ENCODE data around the gene ZFAND2A. TPM values are rescaled to one million over a fixed set of nuclear protein-coding genes. Genes with fewer than 3 reads are reported as not detected.
A peak's percentile ranks its signal among the peaks of the same experiment; 100 is the strongest.

The ZFAND2A gene
- total RNA-seq, 4 donors from 2014 or later, result 17.4 to 39.4 (median 21.8) TPM

DNA sequence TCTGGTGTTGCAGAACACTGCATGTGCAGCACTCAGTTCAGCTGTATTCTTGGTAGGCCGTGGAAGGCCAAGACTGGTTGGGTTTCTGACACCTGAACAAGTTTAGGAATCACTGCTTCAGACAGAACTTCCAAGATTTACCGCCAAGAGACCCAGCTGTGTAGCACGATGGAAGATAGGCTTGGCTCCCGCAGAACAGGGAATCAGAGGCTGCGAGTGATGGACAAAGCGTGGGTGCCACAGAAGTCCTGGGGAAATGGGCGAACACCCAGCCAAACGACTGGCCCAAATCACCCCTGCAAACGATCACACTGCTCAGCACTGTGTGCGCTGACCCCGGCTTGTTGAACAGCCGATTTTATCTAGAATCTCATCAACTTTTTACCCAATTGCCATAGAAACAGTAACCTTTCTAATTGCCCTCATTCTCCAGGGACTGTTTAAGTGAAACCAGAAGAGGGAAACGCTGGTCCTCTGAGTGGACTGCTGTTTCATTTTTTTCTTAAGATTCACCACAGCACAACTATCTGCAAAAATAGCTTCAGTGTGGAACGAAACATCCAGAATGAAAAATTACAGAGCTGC lies 17.9 kb downstream of the ZFAND2A start:
- no peak for DNase-seq
- Histone ChIP-seq H3K4me1 (no peaks in the 10 kb centered on the region), H3K36me3 (no peaks in the 10 kb centered on the region), H3K4me3 (no peak overlapping the region), H3K27me3 (no peaks in the 10 kb centered on the region), H3K9me3 (no peaks in the 10 kb centered on the region), H3K27ac (no peak overlapping the region)
- TF ChIP-seq POLR2A (IDR thresholded peaks at IDR 0.05), result no peak
- TF ChIP-seq, protein P1, sequence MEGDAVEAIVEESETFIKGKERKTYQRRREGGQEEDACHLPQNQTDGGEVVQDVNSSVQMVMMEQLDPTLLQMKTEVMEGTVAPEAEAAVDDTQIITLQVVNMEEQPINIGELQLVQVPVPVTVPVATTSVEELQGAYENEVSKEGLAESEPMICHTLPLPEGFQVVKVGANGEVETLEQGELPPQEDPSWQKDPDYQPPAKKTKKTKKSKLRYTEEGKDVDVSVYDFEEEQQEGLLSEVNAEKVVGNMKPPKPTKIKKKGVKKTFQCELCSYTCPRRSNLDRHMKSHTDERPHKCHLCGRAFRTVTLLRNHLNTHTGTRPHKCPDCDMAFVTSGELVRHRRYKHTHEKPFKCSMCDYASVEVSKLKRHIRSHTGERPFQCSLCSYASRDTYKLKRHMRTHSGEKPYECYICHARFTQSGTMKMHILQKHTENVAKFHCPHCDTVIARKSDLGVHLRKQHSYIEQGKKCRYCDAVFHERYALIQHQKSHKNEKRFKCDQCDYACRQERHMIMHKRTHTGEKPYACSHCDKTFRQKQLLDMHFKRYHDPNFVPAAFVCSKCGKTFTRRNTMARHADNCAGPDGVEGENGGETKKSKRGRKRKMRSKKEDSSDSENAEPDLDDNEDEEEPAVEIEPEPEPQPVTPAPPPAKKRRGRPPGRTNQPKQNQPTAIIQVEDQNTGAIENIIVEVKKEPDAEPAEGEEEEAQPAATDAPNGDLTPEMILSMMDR (IDR thresholded peaks at IDR 0.05), result no peak
- intact Hi-C loops (cut with DNase I; ENCODE audit: low total_unique reads), result no loop called here

DNA sequence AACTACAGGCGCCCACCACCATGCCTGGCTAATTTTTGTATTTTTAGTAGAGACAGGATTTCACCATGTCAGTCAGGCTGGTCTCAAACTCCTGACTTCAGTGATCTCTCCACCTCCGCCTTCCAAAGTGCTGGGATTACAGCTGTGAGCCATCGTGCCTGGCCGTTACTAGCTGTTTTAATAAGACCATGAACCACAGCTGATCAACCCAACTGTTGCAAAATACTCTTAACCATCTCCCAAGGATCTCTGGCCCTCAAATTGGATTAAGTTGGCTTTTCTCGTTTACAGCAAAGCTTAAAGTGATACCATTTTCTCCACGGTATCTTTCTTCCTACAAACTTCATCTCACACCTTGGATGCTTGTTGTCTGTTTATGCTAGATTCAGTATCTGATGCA lies 18.3 kb downstream of the ZFAND2A start:
- Histone ChIP-seq H3K27ac (no peak overlapping the region), H3K36me3 (no peaks in the 10 kb centered on the region), H3K4me3 (no peak overlapping the region), H3K4me1 (peaks cover 0 to 4% of the 10 kb centered on the region in 2 donors), H3K9me3 (no peaks in the 10 kb centered on the region), H3K27me3 (no peaks in the 10 kb centered on the region)
- no peak for DNase-seq
- TF ChIP-seq, protein P1 (IDR thresholded peaks at IDR 0.05), result no peak
- TF ChIP-seq POLR2A (IDR thresholded peaks at IDR 0.05), result no peak
- intact Hi-C loops (cut with DNase I; ENCODE audit: low total_unique reads), result no loop called here

DNA sequence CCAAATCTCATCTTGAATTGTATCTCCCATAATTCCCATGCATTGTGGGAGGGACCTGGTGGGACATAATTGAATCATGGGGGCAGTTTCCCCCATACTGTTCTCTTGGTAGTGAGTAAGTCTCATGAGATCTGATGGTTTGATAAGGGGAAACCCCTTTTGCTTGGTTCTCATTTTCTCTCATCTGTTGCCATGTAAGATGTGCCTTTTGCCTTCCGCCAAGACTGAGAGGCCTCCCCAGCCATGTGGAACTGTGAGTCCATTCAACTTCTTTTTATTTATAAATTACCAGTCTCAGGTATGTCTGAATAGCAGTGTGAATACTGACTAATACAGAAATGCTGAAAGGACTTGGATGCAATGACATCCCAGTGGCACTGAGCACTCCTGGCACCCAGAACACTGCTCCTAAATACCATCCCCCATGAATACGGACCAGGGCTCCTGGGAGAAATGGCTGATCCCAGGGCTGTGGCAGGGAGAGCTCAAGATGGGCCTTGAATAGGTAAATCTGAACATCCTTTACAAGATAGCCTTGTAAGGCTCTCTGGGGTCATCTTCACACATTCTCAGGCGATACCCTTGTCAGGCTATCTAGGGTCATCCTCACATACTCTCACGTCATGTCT lies 19.4 kb downstream of the ZFAND2A start:
- Histone ChIP-seq H3K4me1 (peaks cover 0 to 4% of the 10 kb centered on the region in 2 donors), H3K9me3 (no peaks in the 10 kb centered on the region), H3K27me3 (no peaks in the 10 kb centered on the region), H3K36me3 (no peaks in the 10 kb centered on the region), H3K27ac (no peak overlapping the region), H3K4me3 (no peak overlapping the region)
- TF ChIP-seq, protein P1 (IDR thresholded peaks at IDR 0.05), result no peak
- TF ChIP-seq POLR2A (IDR thresholded peaks at IDR 0.05), result no peak
- no peak for DNase-seq
- intact Hi-C loops (cut with DNase I; ENCODE audit: low total_unique reads), result no loop called here

DNA sequence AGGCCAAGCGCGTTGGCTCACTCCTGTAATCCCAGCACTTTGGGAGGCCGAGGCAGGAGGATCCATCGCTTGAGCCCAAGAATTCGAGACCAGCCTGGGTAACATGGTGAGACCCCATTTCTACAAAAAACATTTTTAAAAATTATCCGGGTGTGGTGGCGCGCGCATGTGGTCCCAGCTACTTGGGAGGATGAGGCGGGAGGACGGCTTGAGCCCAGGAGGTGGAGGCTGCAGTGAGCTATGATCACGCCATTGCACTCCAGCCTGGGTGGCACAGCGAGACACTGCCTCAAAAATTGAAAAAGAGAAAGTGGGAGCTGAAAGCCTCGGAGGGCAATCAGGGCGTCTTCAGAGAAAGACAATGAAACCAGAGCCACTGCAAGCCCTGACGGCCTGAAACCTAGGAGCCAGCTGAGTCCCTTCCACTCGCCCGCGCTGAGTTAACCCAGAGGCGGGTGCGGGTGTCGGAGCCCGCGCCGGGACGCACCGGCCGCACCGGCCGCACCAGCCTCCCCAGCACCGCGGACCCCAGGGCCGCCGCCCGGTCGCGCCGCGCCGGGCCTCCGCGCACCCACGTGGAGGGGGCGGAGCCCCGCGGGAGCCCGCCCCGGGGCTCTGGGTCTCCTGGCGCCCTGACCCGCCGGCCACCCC lies 22.4 kb downstream of the ZFAND2A start:
- intact Hi-C loops (cut with DNase I; ENCODE audit: low total_unique reads), result loop anchor here (5.0 kb wide), 1 partner anchor 145 kb away; no protein-coding TSS in a partner anchor
- Histone ChIP-seq H3K4me3 (peak overlapping the region; percentile 68 to 91), H3K27me3 (no peaks in the 10 kb centered on the region), H3K9me3 (no peaks in the 10 kb centered on the region), H3K36me3 (no peaks in the 10 kb centered on the region), H3K27ac (peak overlapping the region; percentile 76 to 81), H3K4me1 (peaks cover 0 to 4% of the 10 kb centered on the region in 2 donors)
- no peak for DNase-seq
- no peak for TF ChIP-seq POLR2A (IDR thresholded peaks at IDR 0.05)
- TF ChIP-seq, protein P1 (IDR thresholded peaks at IDR 0.05), result no peak

Measured in uterus (tissue), 4 donors.